Erythroblast (primary cell): ENCODE data around the gene RIMOC1.

Experiments
- GATA1 ChIP-seq: IDR thresholded peaks from 2 replicates; pipeline ENCODE4 v1.6.1; 2011; ENCODE audit warnings: low read depth, mild to moderate bottlenecking, control low read depth, low read length, moderate library complexity
- POLR2A ChIP-seq: IDR thresholded peaks from 2 replicates; pipeline ENCODE4 v1.6.1; 2011; ENCODE audit warnings: mild to moderate bottlenecking, low read length

DNA sequence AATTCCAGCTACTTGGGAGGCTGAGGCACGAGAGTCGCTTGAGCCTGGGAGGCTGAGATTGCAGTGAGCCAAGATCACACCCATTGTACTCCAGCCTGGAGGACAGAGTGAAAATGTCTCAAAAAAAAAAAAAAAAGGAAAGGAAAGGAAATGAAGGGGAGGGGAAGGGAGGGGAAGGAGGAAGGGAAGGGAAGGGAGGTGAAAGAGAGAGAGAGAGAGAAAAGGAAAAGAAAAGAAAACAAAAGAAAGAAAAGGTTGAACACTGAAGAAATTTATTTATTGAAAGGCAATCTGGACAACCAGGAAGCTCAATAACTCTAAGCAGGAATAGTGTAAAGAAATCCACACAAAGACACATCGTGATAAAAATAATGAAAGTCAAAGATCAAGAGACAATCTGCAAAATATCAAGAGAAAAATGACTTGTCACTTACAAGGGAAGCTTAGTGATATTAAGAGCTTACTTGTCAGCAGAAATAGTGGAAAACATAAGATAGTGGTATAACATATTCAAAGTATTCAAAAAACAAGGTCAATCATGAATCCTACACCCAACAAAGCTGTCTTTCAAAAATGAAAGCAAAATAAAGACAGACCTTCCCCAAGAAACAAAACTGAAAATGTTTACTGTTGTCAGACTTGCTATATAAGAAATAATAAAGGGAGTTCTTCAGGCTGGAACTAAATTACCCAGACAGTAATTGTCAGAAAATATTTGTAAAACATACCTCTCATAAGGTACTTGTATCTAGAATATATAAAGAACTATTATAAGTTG, 10.9 kb upstream of the RIMOC1 start:
- TF ChIP-seq POLR2A (no peak), GATA1 (no peak)
